Left ventricle myocardium inferior (tissue), 1 donor: ENCODE results near the gene CARD14. TPM values are rescaled to one million over a fixed set of nuclear protein-coding genes. Genes with fewer than 3 reads are reported as not detected.

ENCODE experiments used
- DNase-seq: peaks from one replicate; pipeline ENCODE4 v3.0.0-alpha.2; 2020
- H3K27ac ChIP-seq: fragments of 200-600 bp; replicated peaks from 2 replicates; pipeline ENCODE4 v1.8.0; 2021
- H3K27me3 ChIP-seq: fragments of 200-600 bp; 2 replicates; pipeline ENCODE4 v1.8.0; 2021; ENCODE audit warnings: low read depth
- H3K36me3 ChIP-seq: fragments of 200-600 bp; 2 replicates; pipeline ENCODE4 v1.8.0; 2021
- H3K4me1 ChIP-seq: fragments of 200-600 bp; 2 replicates; pipeline ENCODE4 v1.8.0; 2021
- H3K4me3 ChIP-seq: fragments of 200-600 bp; 2 replicates; pipeline ENCODE4 v1.8.0; 2021; ENCODE audit warnings: mild to moderate bottlenecking, moderate library complexity
- H3K9me3 ChIP-seq: fragments of 200-600 bp; replicated peaks from 2 replicates; pipeline ENCODE4 v1.8.0; 2021
- CTCF ChIP-seq: fragments of 200-600 bp; IDR thresholded peaks from 2 replicates; pipeline ENCODE4 v1.8.0; 2021; ENCODE audit warnings: antibody characterized with exemption, mild to moderate bottlenecking, borderline replicate concordance
- intact Hi-C: fragments of 100-400 bp; cut with micrococcal nuclease; formaldehyde crosslinking; loops from one replicate; pipeline ENCODE4 v1.11.0; 2022
- total RNA-seq: library from RNA; stranded (reverse); fragmentation: NEBNext Ultra II Directional; extraction: Animal tissue kit (Norgen Biotek cat#: 25700); gene quantifications from one replicate; pipeline ENCODE4 v1.2.1, GENCODE V29; 2021
- donor health status: DM: no; HTN: yes; CAD: no; lungs with severe emphysema.

CARD14 gene
- total RNA-seq, 1 donor from 2014 or later, result 0.49 TPM

- Histone ChIP-seq H3K27ac (no peak overlapping the region), H3K27me3 (no peaks in the 10 kb centered on the region), H3K4me3 (no peak overlapping the region), H3K9me3 (peaks cover 26% of the 10 kb centered on the region), H3K4me1 (no peaks in the 10 kb centered on the region), H3K36me3 (peaks cover 54% of the 10 kb centered on the region)
- no peak for DNase-seq
- TF ChIP-seq CTCF, result no peak
- intact Hi-C loops, result no loop called here
These were observed 58.6 kb downstream of the CARD14 start for GRCh38 chr17:80228477-80228876.

DNA sequence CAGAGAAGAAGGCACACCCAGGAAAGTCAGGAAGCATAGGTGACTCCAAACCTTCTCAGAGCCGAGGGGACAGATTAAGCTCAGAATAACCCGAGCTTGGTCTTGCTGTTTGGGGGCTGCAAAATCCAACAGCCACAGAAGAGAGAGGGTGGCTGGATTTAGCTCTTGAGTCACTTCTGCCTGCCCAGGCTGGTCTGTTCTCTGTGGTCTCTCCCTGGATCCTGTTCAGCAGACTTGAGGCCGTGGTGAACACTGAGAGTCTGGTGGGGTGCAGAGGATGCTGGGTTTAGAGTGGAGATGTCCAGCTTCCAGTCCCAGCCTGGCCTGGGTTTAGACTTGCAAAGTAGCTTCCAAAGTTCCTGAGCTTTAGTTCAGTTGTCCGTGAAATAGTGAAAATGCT, 59.2 kb downstream of the CARD14 start:
- Histone ChIP-seq H3K27me3 (no peaks in the 10 kb centered on the region), H3K27ac (no peak overlapping the region), H3K9me3 (peaks cover 31% of the 10 kb centered on the region), H3K4me1 (no peaks in the 10 kb centered on the region), H3K4me3 (no peak overlapping the region), H3K36me3 (peaks cover 58% of the 10 kb centered on the region)
- intact Hi-C loops, result no loop called here
- TF ChIP-seq CTCF, result no peak
- no peak for DNase-seq

DNA sequence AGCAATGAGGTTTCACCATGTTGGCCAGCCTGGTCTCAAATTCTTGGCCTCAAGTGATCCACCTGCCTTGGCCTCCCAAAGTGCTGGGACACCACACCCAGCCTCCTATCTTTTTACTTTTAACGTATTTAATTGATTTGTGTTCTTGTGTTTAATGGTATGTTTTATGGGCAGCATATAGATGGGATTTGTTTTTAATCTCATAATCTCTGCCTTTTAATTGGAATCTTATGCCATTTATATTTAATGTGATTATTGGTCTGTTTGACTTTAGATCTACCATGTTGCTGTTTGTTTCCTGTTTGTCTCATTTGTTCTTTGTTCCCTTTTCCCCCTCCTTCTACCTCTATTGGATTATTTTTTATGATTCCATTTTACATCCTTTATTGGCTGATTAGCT, 62.6 kb downstream of the CARD14 start:
- Histone ChIP-seq H3K4me1 (no peaks in the 10 kb centered on the region), H3K9me3 (peaks cover 33% of the 10 kb centered on the region), H3K27me3 (no peaks in the 10 kb centered on the region), H3K36me3 (peaks cover 91% of the 10 kb centered on the region), H3K4me3 (no peak overlapping the region), H3K27ac (no peak overlapping the region)
- TF ChIP-seq CTCF, result no peak
- intact Hi-C loops, result no loop called here
- no peak for DNase-seq

GRCh38 chr17:80233202-80233601, 63.4 kb downstream of the CARD14 start:
- intact Hi-C loops, result no loop called here
- peaks cover 92% of the 10 kb centered on the region for H3K36me3 ChIP-seq
- DNase-seq, result no peak
- no peaks in the 10 kb centered on the region for H3K27me3 ChIP-seq
- H3K4me3 ChIP-seq, result no peak overlapping the region
- no peak for TF ChIP-seq CTCF
- H3K27ac ChIP-seq, result no peak overlapping the region
- peaks cover 33% of the 10 kb centered on the region for H3K9me3 ChIP-seq
- H3K4me1 ChIP-seq, result no peaks in the 10 kb centered on the region

- no peak for TF ChIP-seq CTCF
- H3K36me3 ChIP-seq, result peaks cover 76% of the 10 kb centered on the region
These were observed 67.1 kb downstream of the CARD14 start for GRCh38 chr17:80236911-80237310.

GRCh38 chr17:80237386-80237785, 67.6 kb downstream of the CARD14 start:
- H3K27ac ChIP-seq, result no peak overlapping the region
- no peaks in the 10 kb centered on the region for H3K4me1 ChIP-seq
- no peaks in the 10 kb centered on the region for H3K27me3 ChIP-seq
- H3K36me3 ChIP-seq, result peaks cover 76% of the 10 kb centered on the region
- H3K4me3 ChIP-seq, result no peak overlapping the region
- DNase-seq, result no peak
- no peak for TF ChIP-seq CTCF
- H3K9me3 ChIP-seq, result peaks cover 18% of the 10 kb centered on the region
- intact Hi-C loops, result no loop called here

More at GRCh38 chr17:80236911-80237310, 67.1 kb downstream of the CARD14 start:
- intact Hi-C loops, result no loop called here
- Histone ChIP-seq H3K27me3 (no peaks in the 10 kb centered on the region), H3K27ac (no peak overlapping the region), H3K9me3 (peaks cover 23% of the 10 kb centered on the region), H3K4me3 (no peak overlapping the region), H3K4me1 (no peaks in the 10 kb centered on the region)
- no peak for DNase-seq
